ENCODE measurements around the gene ANKS1A.
A peak's percentile ranks its signal among the peaks of the same experiment; 100 is the strongest.
"Not testable (repeated sequence)": the region's sequence is repeated elsewhere in the genome, so short reads cannot be mapped to it uniquely, and the experiment has no call there.

Gene ANKS1A, protein sequence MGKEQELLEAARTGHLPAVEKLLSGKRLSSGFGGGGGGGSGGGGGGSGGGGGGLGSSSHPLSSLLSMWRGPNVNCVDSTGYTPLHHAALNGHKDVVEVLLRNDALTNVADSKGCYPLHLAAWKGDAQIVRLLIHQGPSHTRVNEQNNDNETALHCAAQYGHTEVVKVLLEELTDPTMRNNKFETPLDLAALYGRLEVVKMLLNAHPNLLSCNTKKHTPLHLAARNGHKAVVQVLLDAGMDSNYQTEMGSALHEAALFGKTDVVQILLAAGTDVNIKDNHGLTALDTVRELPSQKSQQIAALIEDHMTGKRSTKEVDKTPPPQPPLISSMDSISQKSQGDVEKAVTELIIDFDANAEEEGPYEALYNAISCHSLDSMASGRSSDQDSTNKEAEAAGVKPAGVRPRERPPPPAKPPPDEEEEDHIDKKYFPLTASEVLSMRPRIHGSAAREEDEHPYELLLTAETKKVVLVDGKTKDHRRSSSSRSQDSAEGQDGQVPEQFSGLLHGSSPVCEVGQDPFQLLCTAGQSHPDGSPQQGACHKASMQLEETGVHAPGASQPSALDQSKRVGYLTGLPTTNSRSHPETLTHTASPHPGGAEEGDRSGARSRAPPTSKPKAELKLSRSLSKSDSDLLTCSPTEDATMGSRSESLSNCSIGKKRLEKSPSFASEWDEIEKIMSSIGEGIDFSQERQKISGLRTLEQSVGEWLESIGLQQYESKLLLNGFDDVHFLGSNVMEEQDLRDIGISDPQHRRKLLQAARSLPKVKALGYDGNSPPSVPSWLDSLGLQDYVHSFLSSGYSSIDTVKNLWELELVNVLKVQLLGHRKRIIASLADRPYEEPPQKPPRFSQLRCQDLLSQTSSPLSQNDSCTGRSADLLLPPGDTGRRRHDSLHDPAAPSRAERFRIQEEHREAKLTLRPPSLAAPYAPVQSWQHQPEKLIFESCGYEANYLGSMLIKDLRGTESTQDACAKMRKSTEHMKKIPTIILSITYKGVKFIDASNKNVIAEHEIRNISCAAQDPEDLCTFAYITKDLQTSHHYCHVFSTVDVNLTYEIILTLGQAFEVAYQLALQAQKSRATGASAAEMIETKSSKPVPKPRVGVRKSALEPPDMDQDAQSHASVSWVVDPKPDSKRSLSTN

DNA sequence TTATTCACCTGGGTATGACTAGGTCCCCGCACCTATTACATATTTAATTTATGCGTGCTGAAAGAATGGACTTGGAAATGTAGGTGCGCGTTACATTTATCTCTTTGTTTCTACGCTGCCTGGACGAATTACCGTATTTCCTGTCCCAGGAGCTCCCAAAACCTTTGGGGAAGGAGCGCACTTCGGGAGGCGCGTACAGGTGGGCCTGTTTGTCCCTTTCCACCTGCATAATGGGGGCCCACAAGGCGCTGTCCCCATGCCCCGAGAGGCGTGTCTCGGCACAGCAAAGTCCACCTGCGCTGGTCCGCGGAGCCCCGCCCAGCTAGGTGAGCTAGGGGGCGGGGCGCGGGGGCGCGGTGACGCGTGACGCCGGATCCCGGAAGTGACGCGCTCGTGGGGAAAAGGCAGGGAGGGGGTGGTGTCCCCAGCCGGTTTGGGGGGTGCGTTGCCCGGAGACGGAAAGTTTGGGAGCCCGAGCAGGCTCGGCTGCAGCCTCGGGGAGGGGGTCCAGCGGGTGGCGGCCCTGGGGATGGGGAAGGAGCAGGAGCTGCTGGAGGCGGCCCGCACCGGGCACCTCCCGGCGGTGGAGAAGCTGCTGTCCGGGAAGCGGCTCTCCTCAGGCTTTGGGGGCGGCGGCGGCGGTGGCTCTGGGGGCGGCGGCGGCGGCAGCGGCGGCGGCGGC is at the start of gene ANKS1A:
Gene ANKS1A, plus strand, starts transcription at position 382 of the 682 bp plus-strand sequence. Its CDS starts 148 bp downstream, at position 530.
- DNase-seq (ENCODE audit: low read depth): peak; percentile 69

DNA sequence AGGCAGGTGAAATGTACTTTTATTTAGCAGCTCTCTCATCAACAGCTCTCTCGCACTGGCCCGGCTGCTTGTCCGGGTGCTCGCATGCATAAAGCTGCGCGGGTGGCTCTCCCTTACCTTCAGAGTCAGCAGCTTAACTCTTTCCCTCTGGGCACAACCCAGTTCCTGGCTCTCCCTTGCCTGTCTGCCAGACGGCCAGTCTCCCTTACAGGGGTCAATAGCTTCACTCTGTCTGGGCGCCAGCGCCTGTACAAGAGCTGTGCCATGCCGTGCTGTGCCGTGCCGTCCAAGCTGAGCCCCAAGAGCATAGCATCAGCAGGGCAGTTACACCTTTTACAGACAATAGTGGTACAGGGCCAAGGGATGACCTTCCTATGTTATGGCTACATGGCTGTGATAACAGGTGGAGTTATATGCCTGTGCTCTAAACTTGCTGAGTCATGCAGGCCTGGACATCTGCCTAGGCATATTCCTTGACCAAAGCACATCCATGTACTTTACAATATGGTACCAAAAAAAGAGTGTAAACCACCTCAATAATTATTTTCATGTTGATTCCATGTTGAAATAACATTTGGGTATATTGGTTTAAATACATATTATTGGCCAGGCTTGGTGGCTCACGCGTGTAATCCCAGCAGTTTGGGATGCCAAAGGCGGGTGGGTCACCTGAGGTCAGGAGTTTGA is 49.2 kb upstream of the ANKS1A start:
- peak; percentile 11 for DNase-seq (ENCODE audit: low read depth)

DNA sequence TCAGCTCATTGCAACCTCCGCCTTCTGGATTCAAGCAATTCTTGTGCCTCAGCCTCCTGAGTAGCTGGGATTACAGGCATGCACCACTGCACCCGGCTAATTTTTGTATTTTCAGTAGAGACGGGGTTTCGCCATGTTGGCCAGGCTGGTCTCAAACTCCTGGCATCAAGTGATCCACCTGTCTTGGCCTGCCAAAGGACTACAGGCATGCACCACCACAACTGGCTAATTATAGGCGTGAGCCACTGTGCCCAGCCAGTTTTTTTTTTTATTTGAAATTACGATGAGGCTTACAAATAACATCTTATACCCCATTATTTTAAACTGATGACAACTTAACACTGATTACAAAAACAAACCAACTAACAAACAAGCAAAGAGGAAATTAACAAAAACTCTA is 40.0 kb upstream of the ANKS1A start:
- DNase-seq (ENCODE audit: low read depth): not testable (repeated sequence)

DNA sequence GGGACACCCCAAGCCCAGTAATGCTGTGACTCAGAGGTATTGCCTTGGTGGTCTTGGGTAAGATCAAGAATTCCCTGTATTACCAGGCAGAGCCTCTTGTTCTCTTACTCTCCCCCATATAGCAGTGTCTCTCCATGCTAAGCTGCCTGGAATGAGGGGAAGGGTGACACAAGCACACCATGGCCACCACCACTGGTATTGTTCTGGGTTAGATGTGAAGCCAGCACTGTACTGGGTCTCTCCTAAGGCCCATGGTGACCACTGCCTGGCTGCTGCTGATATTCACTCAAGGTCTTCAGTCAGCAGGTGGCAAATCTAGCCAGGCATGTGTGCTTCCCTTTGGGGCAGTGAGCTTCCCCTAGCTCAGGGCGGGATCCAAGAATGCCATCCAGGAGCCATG is 37.7 kb upstream of the ANKS1A start:
- DNase-seq (ENCODE audit: low read depth): no peak

DNA sequence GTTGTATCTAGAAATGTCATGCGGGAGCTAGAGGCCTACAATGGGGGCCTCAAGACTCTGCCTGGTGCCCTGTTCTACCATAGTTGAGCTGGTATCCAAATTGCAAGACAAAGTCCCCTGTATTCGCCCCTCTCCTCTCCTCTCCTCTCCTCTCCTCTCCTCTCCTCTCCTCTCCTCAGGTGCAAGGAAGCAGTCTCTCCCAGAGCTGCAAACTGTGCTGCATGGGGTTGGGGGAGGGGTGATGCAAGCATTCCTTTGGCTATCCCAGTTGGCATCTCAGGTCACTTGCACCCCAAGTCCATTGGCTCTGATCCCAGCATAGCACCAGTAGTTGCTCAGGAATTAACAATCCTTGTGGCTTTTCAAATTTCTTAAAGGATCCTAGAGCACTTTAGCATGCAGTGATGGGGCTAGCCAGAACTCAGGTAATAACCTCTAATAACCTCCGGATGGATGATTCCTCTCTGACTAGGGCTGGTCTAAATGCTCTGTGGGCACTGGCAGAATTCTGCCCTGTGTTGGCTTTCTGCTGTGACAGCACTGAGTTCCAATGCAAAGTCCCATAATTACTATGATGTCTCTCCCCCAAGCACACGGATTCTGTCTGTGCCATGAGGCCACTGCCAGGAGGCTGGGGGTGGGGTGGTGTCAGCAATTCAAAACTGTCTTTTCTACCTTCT is 36.5 kb upstream of the ANKS1A start:
- DNase-seq (ENCODE audit: low read depth): no peak

DNA sequence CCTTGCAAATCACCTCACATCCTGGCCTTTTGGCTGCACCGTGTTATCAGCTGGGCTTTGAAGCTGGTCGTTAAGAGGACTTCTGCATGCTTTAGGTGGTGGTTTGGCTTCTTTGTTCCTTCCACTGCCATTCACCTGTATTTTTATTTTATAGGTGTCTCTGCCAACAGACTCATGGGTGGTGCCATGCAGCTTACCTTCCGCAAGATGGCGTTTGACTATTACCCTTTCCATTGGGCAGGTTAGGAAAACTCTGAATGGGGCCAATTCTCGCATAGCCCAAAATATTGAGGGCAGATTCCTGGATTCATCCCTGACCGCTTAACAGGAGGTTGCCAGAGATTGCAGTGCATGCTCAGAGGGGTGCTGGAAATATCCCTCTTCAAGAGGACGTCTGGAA is 33.6 kb upstream of the ANKS1A start:
- DNase-seq (ENCODE audit: low read depth): no peak

DNA sequence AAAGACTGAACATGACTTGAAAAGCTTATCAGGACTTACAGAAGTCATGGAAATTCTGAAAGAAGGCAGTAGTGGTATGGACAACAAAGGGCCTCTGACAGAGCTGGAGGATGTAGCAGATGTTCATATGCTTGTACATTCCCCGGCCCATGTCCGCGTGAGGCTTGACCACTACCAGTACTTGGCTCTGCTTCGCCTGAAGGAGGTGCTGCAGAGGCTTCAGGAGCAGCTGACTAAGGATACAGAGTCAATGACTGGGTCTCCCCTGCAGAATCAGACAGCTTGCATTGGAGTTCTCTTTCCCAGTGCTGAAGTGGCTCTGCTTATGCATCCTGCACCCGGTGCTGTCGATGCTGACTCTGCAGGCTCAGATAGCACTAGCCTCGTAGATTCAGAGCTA is 30.4 kb upstream of the ANKS1A start:
- DNase-seq (ENCODE audit: low read depth): peak; percentile 20

DNA sequence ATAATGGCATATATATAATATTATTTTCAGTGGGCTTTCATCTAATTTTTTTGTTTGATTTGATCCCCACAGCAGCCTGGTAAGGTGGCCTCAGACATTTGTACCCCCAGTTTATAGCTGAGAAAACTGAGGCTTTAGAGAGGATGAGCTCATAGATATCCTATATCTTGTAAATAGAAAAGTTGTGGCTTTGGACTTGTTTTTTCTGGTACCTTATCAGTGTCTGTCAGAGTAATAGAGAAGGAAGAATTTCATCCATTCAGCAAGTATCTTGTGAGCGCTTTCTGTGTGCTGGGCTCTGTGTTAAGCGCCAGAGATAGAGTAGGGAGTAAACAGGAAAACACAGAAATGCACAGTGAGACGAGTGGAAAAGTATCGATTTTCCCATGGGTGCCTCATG is 29.1 kb upstream of the ANKS1A start:
- no peak for DNase-seq (ENCODE audit: low read depth)

DNA sequence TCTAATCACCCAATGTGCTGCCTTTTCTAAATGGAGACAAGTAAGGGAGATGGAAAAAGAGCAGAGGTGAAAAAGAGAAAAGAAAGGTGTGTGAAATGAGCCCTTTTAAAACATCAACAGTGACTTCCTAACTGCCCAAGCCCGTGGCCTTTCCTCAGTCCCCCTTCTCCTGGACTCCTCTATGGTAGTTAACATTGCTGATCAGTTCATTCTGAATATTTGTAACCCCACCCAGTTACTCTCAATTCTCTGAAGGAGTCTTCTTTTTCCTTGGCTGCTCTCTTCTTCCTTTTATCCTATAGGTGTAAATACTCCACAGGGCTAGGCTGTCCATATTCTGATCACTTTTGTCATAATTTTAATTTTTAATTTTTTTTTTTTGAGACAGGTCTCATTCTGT is 28.3 kb upstream of the ANKS1A start:
- DNase-seq (ENCODE audit: low read depth): no peak

DNA sequence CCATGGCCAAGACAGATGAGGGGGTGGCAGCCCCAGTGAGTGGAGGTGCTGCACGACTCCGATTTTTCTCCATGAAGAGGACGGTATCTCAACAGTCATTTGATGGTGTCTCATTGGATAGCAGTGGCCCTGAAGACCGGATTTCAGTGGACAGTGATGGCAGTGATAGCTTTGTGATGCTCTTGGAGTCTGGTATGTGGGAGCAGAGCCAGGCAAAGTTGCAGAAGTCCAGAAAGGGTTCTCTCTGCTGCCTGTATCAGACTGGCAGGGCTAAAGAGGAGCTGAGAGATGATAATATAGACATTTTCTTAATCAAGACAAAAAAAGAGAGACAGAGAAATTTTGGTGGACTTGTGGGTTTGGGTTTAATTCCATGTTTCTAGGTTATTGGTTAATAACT is 25.0 kb upstream of the ANKS1A start:
- no peak for DNase-seq (ENCODE audit: low read depth)

DNA sequence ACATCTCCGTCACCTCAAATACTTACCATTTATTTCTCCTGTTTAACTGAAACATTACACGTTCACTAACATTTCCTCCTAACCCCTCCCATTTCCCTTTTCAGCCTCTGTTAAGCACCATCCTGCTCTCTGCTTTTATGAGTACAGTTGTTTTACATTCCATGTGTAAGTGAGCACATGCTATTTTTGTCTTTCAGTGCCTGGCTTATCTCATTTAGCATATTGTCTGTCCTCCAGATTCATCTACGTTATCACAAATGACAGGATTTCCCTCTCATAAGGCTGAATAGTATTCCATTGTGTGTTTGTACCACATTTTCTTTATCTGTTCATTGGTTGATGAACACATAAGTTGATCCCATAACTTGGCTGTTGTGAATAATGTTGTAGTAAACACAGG is 23.9 kb upstream of the ANKS1A start:
- DNase-seq (ENCODE audit: low read depth): no peak

DNA sequence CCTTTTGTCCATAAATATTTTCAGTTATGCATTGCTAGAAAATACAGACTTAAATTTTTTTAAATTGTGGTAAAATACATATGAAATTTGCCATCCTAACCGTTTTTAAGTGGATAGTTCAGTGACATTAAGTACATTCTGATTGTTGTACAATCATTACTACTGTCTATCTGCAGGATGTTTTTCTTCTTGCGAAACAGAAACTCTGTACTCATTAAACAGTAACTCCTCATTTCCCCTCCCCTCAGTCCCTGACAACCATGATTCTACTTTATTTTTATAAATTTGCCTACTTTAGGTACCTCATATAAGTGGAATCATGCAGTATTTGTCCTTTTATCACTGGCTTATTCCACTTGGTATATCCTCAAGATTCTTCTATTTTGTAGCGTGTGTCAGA is 22.5 kb upstream of the ANKS1A start:
- DNase-seq (ENCODE audit: low read depth): no peak

DNA sequence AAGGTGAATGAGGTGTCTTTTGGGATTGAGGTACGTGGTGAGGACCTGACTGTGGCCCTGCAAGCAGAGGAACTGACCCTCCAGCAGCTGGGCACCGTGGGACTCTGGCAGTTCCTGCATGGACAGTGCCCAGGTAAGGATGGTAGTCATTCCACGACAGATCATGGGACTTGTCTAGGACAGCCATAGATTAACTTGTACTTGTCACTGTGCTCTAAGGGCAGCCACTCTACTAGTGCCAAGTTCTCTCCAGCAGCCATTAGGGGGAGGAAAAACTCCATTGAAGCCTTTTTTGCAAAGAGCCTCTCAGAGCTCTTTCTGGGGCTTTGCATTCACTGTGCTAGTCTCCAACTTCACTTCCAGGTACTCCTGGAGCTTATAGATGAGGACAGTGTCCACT is 21.6 kb upstream of the ANKS1A start:
- peak; percentile 29 for DNase-seq (ENCODE audit: low read depth)

DNA sequence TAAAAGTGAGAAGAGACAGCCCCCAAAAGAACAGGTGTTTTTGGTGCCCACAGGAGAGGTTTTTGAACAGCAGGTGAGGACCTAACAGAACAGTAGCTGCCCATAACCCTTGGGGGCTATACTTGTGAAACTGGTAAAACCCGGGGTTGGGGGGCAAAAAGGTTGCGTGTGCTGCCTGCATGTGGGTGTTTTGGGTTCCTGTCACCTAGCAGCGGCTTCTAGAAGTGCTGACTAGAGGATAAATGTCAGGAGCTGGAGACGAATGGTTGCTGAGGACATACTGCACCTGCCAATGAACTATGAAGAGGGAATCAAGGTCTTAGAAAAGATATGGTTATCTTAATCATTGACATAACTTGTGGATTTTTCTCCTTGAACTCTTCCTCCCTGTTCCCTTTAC is 17.2 kb upstream of the ANKS1A start:
- DNase-seq (ENCODE audit: low read depth): no peak

DNA sequence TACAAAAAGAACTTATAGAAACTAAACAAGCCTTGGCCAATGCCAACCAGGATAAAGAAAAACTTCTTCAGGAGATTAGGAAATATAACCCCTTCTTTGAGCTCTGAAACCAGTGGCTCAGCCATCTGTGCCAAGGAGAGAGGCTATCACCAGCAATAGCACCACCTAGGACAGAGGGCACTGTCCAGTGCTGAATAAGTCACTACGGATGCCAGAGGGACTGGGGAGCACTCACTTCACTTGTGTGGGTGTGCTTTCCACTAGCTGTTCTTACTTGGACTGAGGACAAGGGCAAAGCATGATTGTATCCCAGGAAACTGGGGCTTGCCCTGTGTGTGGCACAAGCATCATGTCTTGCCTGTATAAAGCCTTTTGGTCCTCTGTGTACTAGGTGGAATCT is 16.7 kb upstream of the ANKS1A start:
- no peak for DNase-seq (ENCODE audit: low read depth)

DNA sequence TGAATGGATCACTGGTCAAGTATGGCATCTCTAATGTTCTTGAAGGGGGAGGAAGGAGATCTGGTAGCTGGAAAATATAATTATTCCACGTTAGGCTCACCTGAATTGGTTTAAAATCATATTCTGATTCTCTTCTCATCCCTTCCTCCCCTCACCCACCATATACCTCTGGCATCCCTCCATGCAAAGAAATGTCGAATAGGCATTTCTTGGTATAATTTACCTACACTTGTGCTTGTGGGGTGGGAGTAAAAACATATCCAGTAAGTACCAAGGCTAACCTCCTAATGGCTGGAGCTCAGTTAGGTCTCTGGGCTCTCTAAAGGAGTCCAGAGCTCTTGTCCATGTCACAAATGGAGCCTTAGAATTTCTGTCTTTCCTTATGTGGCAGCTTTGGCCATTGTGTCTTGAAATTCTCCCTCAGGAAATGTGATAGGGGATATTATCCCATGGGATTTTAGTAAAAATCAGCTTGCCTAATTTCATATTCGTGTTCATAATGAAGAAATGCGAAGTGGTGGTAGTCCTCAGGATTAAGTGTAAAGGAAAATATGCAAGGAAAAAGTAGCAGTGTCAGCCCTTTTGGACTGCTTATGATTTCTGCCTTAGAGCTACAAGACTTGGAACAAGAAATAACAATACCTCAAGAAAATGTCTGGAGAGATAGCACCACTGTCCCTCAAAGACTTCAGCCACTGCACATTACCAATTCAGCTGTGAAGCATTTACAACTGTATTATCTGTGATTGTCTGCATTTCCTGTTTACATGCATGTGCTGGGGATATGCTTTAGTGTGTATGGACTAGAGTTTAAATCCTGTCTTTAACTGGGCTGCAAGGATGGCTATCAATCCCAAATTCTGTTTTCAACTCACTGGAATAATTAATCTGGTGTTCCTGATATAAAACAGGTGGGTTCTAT is 13.5 kb upstream of the ANKS1A start:
- no peak for DNase-seq (ENCODE audit: low read depth)

DNA sequence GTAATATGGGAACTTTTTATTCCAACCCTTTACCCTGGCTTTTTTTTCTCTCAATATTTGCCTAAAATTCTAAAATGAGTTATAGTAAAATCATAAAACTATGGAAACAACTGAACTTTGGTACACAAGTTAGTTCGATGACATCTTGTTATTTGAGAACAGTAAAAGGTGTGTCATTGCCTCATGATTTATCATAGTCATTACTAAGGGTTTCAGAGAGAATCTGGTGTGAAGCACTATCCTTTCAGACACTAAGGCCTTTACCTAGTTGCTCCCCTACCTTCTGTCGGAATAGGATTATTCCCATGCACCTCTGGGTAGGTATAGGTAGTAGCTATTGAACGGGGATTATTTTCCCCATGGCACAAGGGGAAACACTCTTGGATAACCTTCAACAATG is 12.6 kb upstream of the ANKS1A start:
- no peak for DNase-seq (ENCODE audit: low read depth)

DNA sequence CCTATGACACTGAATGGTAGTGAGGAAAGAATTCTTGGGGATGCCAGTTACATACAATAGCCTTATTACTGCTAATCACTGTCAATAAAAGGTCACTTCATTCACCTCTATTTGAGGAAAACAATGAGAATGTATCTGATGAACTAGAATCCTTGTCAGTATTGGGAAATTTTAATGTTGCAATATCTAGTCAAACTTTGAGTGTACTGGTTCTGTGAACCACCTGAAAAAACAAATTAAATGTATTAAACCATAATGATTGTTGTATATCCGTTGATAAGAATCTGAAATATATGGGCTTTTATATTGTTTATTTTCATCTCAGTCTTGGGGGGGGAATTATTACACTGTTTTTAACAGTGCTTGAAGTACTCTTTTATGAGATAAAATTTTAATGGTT is 11.8 kb upstream of the ANKS1A start:
- DNase-seq (ENCODE audit: low read depth): no peak

DNA sequence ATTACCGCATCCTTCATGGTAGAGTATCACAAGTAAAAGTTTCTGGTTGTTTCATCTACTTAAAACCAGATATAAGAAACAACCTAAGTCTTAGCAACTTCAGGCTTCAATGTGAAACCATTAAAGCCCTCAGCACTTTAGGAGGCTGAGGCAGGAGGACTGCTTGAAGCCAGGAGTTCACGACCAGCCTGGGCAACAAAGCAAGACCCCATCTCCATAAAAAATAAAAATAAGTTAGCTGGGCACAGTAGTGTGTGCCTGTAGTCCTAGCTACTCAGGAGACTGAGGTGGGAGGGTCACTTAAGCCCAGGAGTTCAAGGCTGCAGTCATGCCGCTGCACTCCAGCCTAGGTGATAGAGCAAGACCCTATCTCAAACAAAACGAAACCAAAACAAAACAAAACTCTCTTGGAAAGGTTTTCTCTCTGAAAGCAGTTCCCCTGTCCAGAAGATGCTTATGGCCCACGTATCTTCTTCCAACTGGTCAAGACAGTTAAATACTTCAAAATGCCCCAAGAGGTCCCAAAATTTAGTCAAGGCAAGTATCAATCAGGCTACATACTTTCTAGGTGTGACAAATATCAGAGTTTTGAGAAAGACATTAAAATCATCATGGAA is 11.1 kb upstream of the ANKS1A start:
- DNase-seq (ENCODE audit: low read depth): no peak
